Esophagus squamous epithelium (tissue), 4 donors: ENCODE measurements around the gene NXN.

Source experiments
- CTCF ChIP-seq, 6 experiments: fragments of 450-650 bp in 4 of 6; fragments of 200-600 bp in 2 of 6; sonication (generic) in 2 of 6; IDR thresholded peaks; one replicate each; pipeline ENCODE4 v1.5.1; 2016 to 2019; ENCODE audit warnings: antibody characterized with exemption in 6 of 6, mild to moderate bottlenecking in 4 of 6, moderate library complexity in 4 of 6
- POLR2A ChIP-seq, 4 donors: fragments of 450-650 bp; IDR thresholded peaks; one replicate each; pipeline ENCODE4 v1.6.1; 2017; ENCODE audit warnings: antibody characterized with exemption in 4 of 4, mild to moderate bottlenecking in 4 of 4, moderate library complexity in 3 of 4

GRCh38 chr17:914561-914960 lies 65.0 kb downstream of the NXN start:
- TF ChIP-seq CTCF (IDR thresholded peaks at IDR 0.05), result no peak
- no peak for TF ChIP-seq POLR2A (IDR thresholded peaks at IDR 0.05)
